Thoracic aorta (tissue), 2 donors: ENCODE measurements around the gene ADAMTS17. TPM values are rescaled to one million over a fixed set of nuclear protein-coding genes. Genes with fewer than 3 reads are reported as not detected.
A peak's percentile ranks its signal among the peaks of the same experiment; 100 is the strongest.

Experiments
- ATAC-seq: fragments of 150-250 bp; one replicate; pipeline ENCODE4 v1.8.0; 2017; ENCODE audit warnings: low read depth; ENCODE audit not compliant: insufficient number of reproducible peaks, low FRiP score
- DNase-seq: peaks from one replicate; pipeline ENCODE4 v3.0.0-alpha.2; 2020; ENCODE audit warnings: low spot score
- H3K27ac ChIP-seq, 2 donors: fragments of 200-600 bp; sonication (generic); 1 replicate in 1 of 2; 2 replicates in 1 of 2; pipeline ENCODE4 v1.5.1; 2016; ENCODE audit warnings: mild to moderate bottlenecking in 2 of 2, moderate library complexity in 2 of 2
- H3K27me3 ChIP-seq: fragments of 200-600 bp; sonication (generic); replicated peaks from 2 replicates; pipeline ENCODE4 v1.6.0; 2016; ENCODE audit warnings: mild to moderate bottlenecking; ENCODE audit not compliant: insufficient read depth
- H3K36me3 ChIP-seq: fragments of 200-600 bp; sonication (generic); one replicate; pipeline ENCODE4 v1.5.1; 2016
- H3K4me1 ChIP-seq, 2 donors: fragments of 200-600 bp; sonication (generic); 1 replicate in 1 of 2; 2 replicates in 1 of 2; pipeline versions ENCODE4 v1.5.1 to v1.6.0; 2016; ENCODE audit warnings: low read depth in 2 of 2, mild to moderate bottlenecking in 1 of 2; ENCODE audit not compliant: control insufficient read depth in 1 of 2
- H3K4me3 ChIP-seq: fragments of 200-600 bp; sonication (generic); 2 replicates; pipeline ENCODE4 v1.5.1; 2016; ENCODE audit warnings: mild to moderate bottlenecking
- H3K9me3 ChIP-seq: fragments of 200-600 bp; sonication (generic); 2 replicates; pipeline ENCODE4 v1.5.1; 2016
- CTCF ChIP-seq: fragments of 200-600 bp; sonication (generic); IDR thresholded peaks from one replicate; pipeline ENCODE4 v1.5.1; 2019; ENCODE audit warnings: antibody characterized with exemption
- total RNA-seq, 2 donors: library from RNA; depleted of rRNA; stranded (reverse); fragments of >200 nt; gene quantifications; one replicate each; pipeline versions ENCODE4 v1.1.0 to v1.2.3, GENCODE V29; 2016

ADAMTS17 gene
- total RNA-seq, 2 donors from 2014 or later, result 2.8 to 8.1 TPM

GRCh38 chr15:100350434-100351226 is 8.9 kb upstream of the ADAMTS17 start:
- H3K27ac ChIP-seq, result peak overlapping the region; percentile 93 to 100
- H3K36me3 ChIP-seq, result no peaks in the 10 kb centered on the region
- ATAC-seq, result peak; percentile 52
- peaks cover 0 to 10% of the 10 kb centered on the region in 2 donors for H3K4me1 ChIP-seq
- no peak for DNase-seq
- H3K9me3 ChIP-seq, result no peaks in the 10 kb centered on the region
- no peak for TF ChIP-seq CTCF
- H3K4me3 ChIP-seq, result peak overlapping the region; percentile 79
- no peaks in the 10 kb centered on the region for H3K27me3 ChIP-seq

- TF ChIP-seq CTCF, result peak; percentile 80
- ATAC-seq, result peak; percentile 95
These were observed 8.1 kb upstream of the ADAMTS17 start for GRCh38 chr15:100349696-100350433.

GRCh38 chr15:100349321-100349695 is 7.5 kb upstream of the ADAMTS17 start:
- H3K27me3 ChIP-seq, result no peaks in the 10 kb centered on the region
- no peaks in the 10 kb centered on the region for H3K36me3 ChIP-seq
- DNase-seq (no peak), ATAC-seq (no peak)
- peaks cover 0 to 10% of the 10 kb centered on the region in 2 donors for H3K4me1 ChIP-seq
- peak overlapping the region; percentile 79 for H3K4me3 ChIP-seq
- TF ChIP-seq CTCF, result no peak
- H3K27ac ChIP-seq, result peak overlapping the region; percentile 93 to 100
- H3K9me3 ChIP-seq, result no peaks in the 10 kb centered on the region

More at GRCh38 chr15:100349696-100350433, 8.1 kb upstream of the ADAMTS17 start:
- Histone ChIP-seq H3K4me3 (peak overlapping the region; percentile 79), H3K27ac (peak overlapping the region; percentile 93 to 100), H3K4me1 (peaks cover 0 to 10% of the 10 kb centered on the region in 2 donors), H3K27me3 (no peaks in the 10 kb centered on the region), H3K9me3 (no peaks in the 10 kb centered on the region), H3K36me3 (no peaks in the 10 kb centered on the region)
- peak; percentile 77 for DNase-seq

GRCh38 chr15:100348578-100348977 is 6.8 kb upstream of the ADAMTS17 start:
- no peak overlapping the region for H3K4me3 ChIP-seq
- no peak for ATAC-seq
- no peak for TF ChIP-seq CTCF
- no peaks in the 10 kb centered on the region for H3K27me3 ChIP-seq
- H3K36me3 ChIP-seq, result no peaks in the 10 kb centered on the region
- H3K9me3 ChIP-seq, result no peaks in the 10 kb centered on the region
- no peak for DNase-seq
- no peak overlapping the region for H3K27ac ChIP-seq
- H3K4me1 ChIP-seq, result peaks cover 0 to 10% of the 10 kb centered on the region in 2 donors

GRCh38 chr15:100346866-100347512 is 5.2 kb upstream of the ADAMTS17 start:
- Histone ChIP-seq H3K36me3 (no peaks in the 10 kb centered on the region), H3K27ac (no peak overlapping the region), H3K4me3 (no peak overlapping the region), H3K9me3 (no peaks in the 10 kb centered on the region), H3K27me3 (no peaks in the 10 kb centered on the region), H3K4me1 (peaks cover 0 to 15% of the 10 kb centered on the region in 2 donors)
- ATAC-seq, result no peak
- no peak for DNase-seq
- TF ChIP-seq CTCF, result no peak
